SK-MEL-5 (cell line): Measurements from ENCODE around the gene MYL12A. TPM values are rescaled to one million over a fixed set of nuclear protein-coding genes. Genes with fewer than 3 reads are reported as not detected.
"Not testable (repeated sequence)": the region's sequence is repeated elsewhere in the genome, so short reads cannot be mapped to it uniquely, and the experiment has no call there.

Experiments used
- DNase-seq: peaks from one replicate; pipeline ENCODE4 v3.0.0-alpha.2; 2016; ENCODE audit warnings: low read depth, low spot score
- in situ Hi-C: cut with HindIII; loops from 2 replicates; pipeline ENCODE4 v1.10.0; 2016; ENCODE audit warnings: low sequenced_read_pairs, high pct_unique_total_duplicates, low pct_unique_long_range_greater_than_20kb
- total RNA-seq: library from RNA; depleted of rRNA; stranded (reverse); fragments of >200 nt; shearing (Covaris generic); gene quantifications from 2 replicates; pipeline ENCODE4 v1.2.3, GENCODE V29; 2014

The MYL12A gene
- total RNA-seq, 1 experiment from 2014 or later = 528 TPM

DNA sequence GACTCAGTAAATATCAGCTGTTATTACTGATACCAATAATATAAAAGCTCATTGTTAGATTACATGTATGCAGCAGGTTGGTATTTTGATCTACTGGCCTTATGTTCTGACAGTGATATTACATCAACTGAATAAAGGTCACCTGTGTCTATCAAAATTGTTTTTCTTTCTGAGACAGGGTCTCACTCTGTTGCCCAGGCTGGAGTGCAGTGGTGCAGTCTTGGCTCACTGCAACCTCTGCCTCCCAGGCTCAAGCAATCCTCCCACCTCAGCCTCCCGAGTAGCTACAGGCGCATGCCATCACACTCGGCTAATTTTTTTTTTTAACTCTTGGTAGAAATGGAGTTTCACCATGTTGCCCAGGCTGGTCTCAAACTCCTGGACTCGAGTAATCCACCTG, 26.7 kb upstream of the MYL12A start:
- in situ Hi-C loops, DNase-seq: not testable (repeated sequence)

DNA sequence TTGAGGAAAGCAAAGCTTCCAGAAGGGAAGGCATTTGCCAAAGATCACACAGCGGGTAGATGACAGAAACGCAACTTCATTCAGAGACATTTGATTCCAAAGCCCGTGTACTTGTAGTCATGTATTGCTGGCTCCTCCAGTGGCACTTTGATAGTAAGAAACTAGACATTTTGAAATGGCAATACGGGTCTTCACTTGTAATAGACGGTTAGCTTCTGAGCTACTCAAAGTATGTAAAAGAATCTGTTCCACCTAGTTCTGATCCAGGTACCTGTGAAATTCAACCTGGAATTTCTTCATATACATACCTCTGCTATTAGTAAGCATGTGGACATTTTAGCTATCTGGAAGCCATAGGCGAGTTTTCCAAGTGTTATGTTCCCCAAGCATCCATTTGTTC, 26.1 kb upstream of the MYL12A start:
- DNase-seq = no peak
- in situ Hi-C loops = no loop called here

DNA sequence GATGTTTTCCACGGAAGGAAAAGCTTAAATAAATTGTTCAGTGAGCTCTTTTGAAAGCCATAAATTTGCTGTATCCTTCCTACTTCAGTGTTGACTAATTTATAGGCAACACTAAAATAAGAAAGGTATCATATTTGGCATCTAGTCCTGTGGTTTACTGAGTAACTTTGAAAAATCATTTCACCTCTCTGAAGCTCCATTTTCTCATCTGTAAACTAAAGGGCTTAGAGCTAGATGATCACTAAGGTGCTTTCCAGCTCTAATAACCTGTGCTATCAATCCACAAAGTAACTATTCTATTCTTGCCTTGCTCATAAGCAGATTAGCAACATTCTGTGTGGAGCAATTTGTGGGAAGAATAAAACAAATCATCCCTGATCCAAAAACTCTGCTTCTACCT, 24.2 kb upstream of the MYL12A start:
- no peak for DNase-seq
- in situ Hi-C loops = no loop called here

DNA sequence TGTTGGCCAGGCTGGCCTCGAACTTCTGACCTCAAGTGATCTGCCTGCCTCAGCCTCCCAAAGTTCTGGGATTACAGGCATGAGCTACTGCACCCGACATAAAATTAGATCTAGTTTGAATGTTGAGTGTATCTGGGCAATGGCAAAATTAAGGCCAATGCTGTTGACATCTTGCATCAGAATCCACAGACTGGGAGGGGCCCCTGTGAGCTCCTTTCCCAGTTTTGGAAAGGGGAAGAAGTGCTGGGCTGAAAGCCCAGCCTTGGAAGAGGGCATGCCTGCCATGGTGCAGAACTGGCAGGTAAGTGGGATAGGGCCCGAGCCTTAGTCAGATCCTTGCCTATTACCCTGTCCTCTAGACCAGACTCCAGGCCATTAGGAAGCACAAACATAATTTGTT, 23.4 kb upstream of the MYL12A start:
- in situ Hi-C loops = no loop called here
- DNase-seq = no peak

DNA sequence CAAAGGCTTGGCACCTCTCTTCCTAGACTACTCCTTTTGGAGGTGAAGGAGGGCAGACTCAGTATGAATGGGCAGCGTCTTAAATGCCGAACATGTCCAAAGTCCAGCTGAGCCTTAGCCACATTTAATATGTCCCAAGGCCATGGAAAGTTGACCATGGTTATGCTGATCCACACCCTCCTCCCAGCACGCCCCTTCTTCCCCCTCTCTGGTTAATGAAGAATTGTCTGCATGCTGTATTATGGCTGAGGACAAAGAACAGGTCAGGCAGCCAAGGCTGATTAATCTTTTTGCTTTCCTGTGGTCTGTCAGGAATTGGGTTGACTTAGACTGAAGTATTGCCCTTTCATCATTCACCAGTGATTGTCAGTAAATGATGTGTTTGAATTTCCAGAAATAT, 22.0 kb upstream of the MYL12A start:
- in situ Hi-C loops = no loop called here
- no peak for DNase-seq

DNA sequence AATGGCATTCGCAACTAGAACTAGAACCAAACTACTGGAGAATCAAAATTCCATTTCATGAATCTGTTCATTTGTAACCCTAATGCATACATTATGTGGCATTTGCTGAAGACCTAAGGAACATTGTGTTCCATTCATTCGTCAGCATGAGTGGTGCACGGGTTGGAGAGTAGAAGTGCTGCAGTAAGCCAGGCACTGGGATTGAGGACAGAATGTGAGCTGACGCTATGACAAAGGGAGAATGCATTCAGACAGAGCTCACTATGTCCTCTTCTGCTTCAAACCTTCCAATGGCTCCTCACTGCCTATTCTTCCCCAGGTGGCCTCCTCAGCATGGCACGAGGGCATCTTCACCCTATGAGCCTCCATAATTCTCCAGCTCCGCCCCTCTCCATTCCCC, 21.6 kb upstream of the MYL12A start:
- DNase-seq = no peak
- in situ Hi-C loops = no loop called here

DNA sequence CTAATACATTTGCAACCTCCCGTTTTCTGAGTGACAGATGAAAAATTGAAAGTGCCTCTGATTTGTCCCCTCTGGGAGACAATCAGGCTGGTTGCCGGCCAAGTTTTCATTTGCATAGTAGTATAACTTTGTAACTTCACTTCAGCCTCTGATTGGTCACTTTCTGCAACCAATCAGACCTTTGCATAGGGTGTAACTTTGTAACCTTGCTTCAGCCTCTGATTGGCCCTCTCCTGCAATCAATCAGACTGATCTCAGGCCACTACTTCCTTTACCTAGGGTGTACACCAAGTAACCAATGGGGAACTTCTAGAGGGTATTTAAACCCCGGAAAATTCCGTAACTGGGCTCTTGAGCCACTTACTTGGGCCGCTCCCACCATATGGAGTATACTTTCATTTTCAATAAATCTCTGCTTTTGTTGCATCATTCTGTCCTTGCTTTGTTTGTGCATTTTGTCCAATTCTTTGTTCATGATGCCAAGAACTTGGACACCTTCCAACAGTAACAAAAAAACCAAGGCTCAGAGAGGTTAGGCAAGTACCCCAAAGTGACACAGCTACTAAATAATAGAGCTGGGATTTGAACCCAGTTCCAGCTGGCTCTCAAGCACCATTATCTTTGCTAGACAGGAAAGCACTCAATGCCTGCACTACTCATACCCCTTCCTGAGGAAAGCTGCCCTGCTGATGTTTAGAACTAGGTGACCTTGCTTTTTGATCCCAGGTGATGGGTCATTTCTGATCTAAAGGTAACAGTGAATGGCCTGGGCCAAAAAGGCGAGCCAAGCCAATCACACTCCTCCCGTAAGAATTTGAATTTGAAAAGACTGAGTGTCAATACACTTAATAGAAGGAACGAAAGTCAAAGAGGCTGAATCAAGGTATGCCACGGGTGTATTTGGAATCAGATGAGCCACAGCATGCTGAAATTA, 16.9 kb upstream of the MYL12A start:
- peak; percentile 13 for DNase-seq
- in situ Hi-C loops = no loop called here

DNA sequence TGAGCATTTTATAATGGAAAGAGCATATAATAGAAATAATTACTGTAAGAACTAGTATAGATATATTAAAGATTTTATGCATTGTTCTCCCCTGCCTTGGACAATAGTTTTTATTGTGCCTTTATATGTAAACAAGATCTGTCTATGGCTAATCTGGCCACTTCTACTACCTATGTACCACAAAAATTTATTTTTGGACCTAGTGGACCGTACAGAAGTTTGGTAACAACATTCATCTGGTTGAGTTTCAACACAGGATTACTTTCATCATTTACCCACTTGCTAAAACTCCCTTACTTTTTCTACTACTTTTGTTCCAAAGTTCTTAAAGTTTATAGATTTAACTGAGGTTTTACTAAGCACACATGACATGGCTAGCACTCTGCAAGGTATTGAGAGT, 14.6 kb upstream of the MYL12A start:
- DNase-seq = no peak
- in situ Hi-C loops = no loop called here

DNA sequence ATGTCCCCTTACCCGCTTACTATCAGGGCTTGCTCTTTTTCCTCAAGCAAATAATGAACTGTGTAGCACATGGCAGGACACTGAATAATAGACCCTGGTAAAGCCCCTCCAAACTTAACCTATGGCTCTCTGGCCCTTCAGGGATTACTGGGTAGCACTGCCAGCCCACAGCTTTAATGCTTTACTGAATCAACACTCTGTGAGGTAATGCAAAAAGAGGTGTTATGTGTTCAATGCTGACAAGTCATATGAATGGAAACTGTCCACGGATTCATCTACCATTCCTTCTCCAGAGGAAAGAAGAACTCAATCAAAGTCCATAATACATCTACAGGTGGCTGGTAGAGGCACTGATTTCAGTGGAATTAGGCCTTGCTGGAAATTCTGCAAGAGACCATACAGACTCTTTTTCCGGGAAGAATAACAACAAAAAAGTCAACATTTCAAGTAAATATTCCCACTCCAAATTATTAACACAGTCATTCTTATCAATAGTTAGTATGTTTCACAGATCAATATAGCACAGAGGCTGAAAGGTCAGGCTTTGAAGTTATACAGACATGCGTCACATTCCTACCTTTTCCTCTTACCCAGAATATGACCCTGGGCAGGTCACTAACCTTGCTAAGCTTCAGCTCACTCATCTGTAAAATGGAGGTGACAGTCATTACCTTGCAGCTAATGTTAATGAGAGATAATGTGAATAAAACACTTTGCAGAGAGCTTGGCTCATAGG, 14.0 kb upstream of the MYL12A start:
- in situ Hi-C loops = no loop called here
- no peak for DNase-seq

DNA sequence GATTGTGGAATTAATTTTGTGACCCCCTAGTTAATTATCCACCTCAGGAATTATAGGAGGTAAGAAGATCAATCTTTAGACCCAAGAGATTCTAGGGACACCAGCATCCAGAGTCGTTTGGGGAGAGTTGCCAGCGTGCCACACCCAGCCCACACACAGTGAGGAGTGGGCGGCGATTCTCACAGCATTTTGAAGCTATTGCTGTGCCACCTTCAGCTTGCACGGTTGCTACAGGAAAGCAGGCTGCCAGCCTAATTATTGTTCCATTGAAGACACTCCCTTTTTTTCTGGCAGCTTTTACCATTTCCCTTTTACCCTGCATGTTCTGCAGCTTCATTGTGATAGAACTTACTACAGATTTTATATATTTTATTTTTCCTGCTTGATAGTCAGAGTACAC, 13.1 kb upstream of the MYL12A start:
- in situ Hi-C loops = no loop called here
- DNase-seq = no peak

DNA sequence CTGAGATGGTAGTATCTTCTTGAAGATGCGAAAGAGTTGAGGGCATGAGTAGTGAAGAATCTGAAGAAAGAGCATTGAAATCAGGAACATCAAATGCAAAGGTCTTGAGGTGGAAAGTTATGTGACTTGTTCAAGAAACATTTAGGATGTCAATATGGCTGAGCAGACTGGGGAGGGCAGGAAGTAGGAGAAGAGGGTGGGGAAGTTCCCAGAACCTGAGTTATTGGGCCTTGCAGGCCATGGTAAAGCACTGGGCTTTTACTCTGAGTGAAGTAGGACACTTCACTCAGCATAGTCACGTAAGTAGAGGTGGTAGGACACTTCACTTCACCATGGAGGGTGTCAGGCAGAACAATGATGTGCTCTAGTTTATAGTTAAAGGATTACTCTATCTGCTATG, 11.8 kb upstream of the MYL12A start:
- in situ Hi-C loops = no loop called here
- no peak for DNase-seq

DNA sequence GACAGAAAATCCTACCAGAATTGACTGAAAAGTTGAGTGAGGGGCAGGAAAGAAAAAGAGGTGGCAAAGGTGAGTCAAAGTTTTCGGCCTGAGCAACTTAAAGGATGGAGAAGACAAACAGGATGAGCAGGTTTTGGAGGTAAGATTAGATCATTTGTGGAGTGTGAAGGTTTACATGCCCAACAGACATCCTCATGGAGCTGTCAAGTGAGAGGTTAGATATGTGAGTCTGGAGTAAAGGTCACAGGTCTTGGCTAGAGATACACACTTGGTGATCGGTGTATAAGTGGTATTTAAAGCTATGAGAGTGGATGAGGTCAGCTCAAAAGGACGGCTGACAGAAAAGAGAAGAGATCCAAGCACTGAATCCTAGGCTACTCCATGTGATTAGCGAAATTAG, 11.1 kb upstream of the MYL12A start:
- in situ Hi-C loops = no loop called here
- DNase-seq = no peak

DNA sequence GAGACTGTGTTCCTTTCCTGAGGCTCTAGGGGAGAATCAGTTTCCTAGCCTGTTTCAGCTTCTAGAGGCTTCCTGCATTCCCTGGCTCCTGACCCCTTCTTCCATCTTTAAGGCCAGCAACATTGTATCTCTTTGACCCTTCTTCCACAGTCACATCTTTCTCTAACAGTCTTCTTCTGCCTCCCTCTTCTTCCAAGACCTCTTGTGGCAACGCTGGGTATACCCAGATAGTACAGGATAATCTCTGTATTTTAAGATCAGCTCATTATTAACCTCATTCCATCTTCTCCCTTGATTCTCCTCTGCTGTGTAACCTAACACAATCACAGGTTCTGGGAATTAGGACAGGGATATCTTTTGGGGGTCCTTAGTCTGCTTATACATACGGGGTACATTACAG, 8.9 kb upstream of the MYL12A start:
- in situ Hi-C loops = no loop called here
- DNase-seq = peak; percentile 39

DNA sequence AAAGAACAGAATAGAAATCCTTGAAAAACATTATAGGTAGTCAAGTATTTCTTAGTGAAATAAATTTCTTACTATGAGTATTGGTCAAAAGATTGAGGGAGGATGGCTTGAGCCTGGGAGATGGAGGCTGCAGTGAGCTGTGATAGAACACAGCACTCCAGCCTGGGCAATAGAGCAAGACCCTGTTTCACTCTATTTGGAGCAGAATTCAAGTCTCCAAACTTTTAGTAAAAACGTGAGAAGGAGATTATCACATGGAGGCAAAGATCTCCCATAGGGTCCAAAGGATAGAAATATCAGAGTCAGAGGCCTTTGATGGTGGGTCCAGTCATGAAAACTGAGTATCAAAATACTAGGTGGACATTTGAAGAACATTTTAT, 2.4 kb upstream of the MYL12A start:
- no peak for DNase-seq
- in situ Hi-C loops = no loop called here

DNA sequence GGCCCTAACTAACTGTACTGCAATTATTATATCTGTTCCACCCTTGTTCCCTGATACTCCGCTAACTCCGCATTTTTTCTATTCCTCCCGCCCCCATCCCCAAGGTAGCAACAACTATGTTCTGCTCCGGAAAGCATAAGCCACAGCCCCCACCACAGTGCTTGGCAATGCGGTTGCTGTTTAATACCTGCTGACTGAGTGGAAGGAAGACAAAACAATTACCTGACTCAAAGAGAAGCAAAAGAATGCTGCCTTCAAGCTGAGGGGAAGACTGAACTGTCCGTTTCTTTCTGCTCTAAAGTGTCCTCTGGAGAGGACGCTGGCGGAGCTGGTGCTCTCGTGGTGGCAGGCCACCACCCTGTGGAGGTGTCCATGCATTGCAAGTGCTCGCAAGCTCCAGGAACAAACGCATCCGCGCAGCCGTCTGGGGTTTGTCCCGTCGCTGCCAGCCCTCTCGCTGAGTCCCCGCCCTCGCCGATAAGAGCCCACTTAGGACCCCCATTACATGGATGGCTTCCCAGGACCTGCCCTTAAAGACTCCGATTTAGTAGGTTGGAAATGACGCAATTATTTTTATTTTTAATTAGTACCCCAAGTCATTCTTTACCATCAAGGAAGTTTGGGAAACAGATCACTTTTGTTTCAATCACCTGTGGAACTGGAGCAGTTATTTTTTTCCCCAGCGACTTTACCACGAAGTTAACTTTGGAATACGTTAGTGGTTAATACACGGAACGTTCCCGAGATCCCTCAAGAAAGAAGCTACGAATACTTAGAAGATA, 1.6 kb upstream of the MYL12A start:
- in situ Hi-C loops = no loop called here

DNA sequence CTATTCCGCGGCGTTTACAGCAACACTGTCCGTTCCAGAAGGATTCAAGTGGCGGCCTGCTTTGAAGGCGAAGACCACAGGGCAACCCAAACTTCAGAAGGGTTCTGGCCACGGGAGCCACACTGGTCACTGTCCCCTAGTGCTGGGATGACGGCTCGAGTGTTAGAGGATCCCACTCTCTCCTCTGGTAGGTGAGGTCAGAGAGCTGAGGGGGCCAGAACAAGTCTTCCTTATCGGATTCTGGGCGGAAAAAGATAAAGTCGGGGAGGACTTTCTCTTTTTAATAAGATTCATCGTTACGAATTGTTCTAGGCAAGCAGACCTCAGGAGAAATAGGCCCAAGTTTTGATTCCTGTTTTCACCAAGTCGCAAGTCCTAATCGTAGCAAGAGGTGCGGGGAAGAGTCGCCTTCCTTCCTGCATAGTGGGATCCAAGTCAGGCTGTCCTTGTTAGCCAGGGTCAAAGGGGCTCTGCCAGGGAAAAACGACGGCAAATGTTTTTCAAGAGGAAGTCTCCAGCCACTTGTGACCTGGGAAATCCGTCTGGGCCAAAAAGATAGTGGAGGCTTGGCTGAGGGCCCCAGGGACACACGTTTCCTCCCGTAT, 864 bp upstream of the MYL12A start:
- in situ Hi-C loops = no loop called here
- DNase-seq = peak; percentile 19

More for the DNA sequence above, 1.6 kb upstream of the MYL12A start:
- DNase-seq = peak; percentile 88

DNA sequence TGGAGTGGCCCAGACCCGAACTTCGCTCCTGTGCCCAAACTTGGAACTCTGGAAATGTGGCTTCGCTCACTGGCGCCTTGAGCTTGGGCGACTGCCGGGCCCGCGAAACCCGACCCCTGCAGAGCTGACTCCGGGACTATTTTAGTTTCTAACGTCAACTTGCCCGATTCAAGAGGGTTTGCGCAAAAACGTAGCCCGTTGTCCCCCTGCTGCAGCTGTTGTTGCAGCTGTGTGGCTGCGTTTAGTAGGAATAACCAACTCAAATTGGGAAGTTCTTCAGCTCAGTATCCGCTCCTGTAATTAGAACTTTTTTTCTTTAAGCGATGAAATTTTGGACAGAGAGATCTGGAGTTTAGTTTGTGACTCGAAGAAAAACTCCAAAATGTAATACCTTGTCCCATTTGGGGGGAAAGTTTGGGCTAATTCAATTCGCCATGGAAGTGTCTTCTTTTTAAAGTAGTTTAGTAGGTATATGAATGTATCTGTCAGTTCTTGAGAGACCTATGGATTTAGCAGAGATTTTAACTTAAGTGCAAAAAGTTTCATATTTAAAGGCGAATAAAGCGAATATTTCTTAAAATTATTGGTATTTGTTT, 559 bp downstream of the MYL12A start:
- DNase-seq = peak; percentile 34
- in situ Hi-C loops = no loop called here
